ENCODE results near the gene CWF19L1. TPM values are rescaled to one million over a fixed set of nuclear protein-coding genes. Genes with fewer than 3 reads are reported as not detected.

CWF19L1 gene
- total and polyA plus RNA-seq, 2 of the 13 experiments (the other 11 are each of a cell fraction or from before 2014, with no cell fraction given): 13.6 to 42.1 TPM

DNA sequence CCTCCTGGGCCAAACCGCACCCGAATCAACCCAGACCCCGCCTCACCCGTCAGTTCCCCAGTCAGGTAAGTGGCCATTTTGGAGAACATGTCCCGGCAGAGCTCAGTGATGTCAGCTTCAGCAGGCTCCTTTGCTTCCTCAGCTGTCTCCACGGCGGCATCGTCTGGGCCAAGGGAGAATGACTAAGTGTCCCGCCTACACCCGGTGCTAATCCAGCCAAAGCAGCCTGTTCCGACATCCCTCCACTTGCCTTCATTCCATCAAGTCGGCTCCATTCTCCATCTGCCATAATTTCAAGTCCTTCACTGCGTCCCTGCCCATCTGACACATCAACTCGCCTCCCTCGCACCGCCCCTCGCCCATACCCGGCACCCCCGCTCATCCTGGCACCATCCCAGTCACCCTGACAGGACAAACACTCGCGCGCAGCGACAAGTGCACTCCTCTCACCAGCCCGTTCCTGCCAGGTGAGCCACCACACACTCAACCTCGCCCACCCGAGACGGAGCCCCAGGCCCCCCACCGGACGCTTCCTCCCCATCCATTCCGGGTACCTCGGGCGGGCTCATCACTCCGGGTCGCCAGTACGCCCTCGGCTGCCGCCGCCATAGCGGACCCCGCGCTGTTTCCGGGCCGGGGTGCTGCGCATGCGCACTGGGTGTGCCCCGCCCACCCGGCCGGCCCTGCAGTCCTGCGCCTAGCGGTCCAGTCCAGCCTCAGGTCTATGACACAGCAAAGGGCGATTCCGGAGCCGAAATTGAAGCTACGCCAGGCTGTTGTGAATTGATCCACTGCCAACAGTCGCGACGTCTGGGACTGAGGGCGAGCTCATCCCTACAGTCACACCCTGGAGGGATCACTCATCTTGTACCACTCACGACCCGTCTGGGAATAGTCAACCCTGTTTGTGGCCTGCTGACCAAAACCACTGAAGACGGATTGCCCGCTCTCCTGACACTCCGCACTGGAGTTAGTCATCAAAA lies 18.9 kb upstream of the CWF19L1 start, which contains the start of gene BLOC1S2 (continued):
- TF ChIP-seq, protein P1, sequence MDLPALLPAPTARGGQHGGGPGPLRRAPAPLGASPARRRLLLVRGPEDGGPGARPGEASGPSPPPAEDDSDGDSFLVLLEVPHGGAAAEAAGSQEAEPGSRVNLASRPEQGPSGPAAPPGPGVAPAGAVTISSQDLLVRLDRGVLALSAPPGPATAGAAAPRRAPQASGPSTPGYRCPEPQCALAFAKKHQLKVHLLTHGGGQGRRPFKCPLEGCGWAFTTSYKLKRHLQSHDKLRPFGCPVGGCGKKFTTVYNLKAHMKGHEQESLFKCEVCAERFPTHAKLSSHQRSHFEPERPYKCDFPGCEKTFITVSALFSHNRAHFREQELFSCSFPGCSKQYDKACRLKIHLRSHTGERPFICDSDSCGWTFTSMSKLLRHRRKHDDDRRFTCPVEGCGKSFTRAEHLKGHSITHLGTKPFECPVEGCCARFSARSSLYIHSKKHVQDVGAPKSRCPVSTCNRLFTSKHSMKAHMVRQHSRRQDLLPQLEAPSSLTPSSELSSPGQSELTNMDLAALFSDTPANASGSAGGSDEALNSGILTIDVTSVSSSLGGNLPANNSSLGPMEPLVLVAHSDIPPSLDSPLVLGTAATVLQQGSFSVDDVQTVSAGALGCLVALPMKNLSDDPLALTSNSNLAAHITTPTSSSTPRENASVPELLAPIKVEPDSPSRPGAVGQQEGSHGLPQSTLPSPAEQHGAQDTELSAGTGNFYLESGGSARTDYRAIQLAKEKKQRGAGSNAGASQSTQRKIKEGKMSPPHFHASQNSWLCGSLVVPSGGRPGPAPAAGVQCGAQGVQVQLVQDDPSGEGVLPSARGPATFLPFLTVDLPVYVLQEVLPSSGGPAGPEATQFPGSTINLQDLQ (CRISPR knock-in tag; IDR thresholded peaks at IDR 0.05): peak; percentile 55; the same call in 1 of the 2 replicates
- TF ChIP-seq ZFP36L2 (CRISPR knock-in tag; IDR thresholded peaks at IDR 0.05): no peak
- TF ChIP-seq RAD51 (IDR thresholded peaks at IDR 0.05; ENCODE audit: borderline replicate concordance): no peak
- TF ChIP-seq ZNF776 (CRISPR knock-in tag; IDR thresholded peaks at IDR 0.05): peak; percentile 62; the same call in 1 of the 2 replicates
- peak; percentile 72; the same call in 1 of the 2 replicates for TF ChIP-seq ZNF256 (CRISPR knock-in tag; conservative IDR thresholded peaks at IDR 0.05)
- TF ChIP-seq EED (CRISPR knock-in tag; IDR thresholded peaks at IDR 0.05): no peak
- TF ChIP-seq ZNF543 (CRISPR knock-in tag; IDR thresholded peaks at IDR 0.05): peak; percentile 88; the same call in 1 of the 2 replicates
- no peak for TF ChIP-seq ZNF589 (CRISPR knock-in tag; conservative IDR thresholded peaks at IDR 0.05)
- no peak for TF ChIP-seq ATF7 (IDR thresholded peaks at IDR 0.05)
- no peak for TF ChIP-seq ATF7 (CRISPR knock-in tag; IDR thresholded peaks at IDR 0.05)
- TF ChIP-seq, protein P2, sequence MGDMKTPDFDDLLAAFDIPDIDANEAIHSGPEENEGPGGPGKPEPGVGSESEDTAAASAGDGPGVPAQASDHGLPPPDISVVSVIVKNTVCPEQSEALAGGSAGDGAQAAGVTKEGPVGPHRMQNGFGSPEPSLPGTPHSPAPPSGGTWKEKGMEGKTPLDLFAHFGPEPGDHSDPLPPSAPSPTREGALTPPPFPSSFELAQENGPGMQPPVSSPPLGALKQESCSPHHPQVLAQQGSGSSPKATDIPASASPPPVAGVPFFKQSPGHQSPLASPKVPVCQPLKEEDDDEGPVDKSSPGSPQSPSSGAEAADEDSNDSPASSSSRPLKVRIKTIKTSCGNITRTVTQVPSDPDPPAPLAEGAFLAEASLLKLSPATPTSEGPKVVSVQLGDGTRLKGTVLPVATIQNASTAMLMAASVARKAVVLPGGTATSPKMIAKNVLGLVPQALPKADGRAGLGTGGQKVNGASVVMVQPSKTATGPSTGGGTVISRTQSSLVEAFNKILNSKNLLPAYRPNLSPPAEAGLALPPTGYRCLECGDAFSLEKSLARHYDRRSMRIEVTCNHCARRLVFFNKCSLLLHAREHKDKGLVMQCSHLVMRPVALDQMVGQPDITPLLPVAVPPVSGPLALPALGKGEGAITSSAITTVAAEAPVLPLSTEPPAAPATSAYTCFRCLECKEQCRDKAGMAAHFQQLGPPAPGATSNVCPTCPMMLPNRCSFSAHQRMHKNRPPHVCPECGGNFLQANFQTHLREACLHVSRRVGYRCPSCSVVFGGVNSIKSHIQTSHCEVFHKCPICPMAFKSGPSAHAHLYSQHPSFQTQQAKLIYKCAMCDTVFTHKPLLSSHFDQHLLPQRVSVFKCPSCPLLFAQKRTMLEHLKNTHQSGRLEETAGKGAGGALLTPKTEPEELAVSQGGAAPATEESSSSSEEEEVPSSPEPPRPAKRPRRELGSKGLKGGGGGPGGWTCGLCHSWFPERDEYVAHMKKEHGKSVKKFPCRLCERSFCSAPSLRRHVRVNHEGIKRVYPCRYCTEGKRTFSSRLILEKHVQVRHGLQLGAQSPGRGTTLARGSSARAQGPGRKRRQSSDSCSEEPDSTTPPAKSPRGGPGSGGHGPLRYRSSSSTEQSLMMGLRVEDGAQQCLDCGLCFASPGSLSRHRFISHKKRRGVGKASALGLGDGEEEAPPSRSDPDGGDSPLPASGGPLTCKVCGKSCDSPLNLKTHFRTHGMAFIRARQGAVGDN (CRISPR knock-in tag; IDR thresholded peaks at IDR 0.05): peak; percentile 96
- no peak for TF ChIP-seq ZKSCAN5 (CRISPR knock-in tag; IDR thresholded peaks at IDR 0.05)
- TF ChIP-seq, protein P3, sequence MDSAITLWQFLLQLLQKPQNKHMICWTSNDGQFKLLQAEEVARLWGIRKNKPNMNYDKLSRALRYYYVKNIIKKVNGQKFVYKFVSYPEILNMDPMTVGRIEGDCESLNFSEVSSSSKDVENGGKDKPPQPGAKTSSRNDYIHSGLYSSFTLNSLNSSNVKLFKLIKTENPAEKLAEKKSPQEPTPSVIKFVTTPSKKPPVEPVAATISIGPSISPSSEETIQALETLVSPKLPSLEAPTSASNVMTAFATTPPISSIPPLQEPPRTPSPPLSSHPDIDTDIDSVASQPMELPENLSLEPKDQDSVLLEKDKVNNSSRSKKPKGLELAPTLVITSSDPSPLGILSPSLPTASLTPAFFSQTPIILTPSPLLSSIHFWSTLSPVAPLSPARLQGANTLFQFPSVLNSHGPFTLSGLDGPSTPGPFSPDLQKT (CRISPR knock-in tag; IDR thresholded peaks at IDR 0.05; ENCODE audit: borderline replicate concordance): no peak
- TF ChIP-seq, protein P4, sequence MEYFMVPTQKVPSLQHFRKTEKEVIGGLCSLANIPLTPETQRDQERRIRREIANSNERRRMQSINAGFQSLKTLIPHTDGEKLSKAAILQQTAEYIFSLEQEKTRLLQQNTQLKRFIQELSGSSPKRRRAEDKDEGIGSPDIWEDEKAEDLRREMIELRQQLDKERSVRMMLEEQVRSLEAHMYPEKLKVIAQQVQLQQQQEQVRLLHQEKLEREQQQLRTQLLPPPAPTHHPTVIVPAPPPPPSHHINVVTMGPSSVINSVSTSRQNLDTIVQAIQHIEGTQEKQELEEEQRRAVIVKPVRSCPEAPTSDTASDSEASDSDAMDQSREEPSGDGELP (IDR thresholded peaks at IDR 0.05; ENCODE audit: borderline replicate concordance, low read depth): peak; percentile 30; the same call in 1 of the 2 replicates
- TF ChIP-seq POLR2AphosphoS2 (IDR thresholded peaks at IDR 0.05; ENCODE audit: low read depth, low read length): no peak
- TF ChIP-seq EEA1 (CRISPR knock-in tag; IDR thresholded peaks at IDR 0.05; ENCODE audit: borderline replicate concordance): peak; percentile 78; the same call in 1 of the 2 replicates
- peak; percentile 91 for TF ChIP-seq ZNF350 (CRISPR knock-in tag; IDR thresholded peaks at IDR 0.05; ENCODE audit: borderline replicate concordance, low read depth)

Data from HepG2 (cell line).